DMS153 treated with DMSO at 0.1 percent for 48 hours (cell line): ENCODE results near the gene EXOC4.
"Not testable (repeated sequence)": the region's sequence is repeated elsewhere in the genome, so short reads cannot be mapped to it uniquely, and the experiment has no call there.

Source experiments
- DNase-seq: peaks from one replicate; lab custom pipeline; 2025; ENCODE audit not compliant: unreplicated experiment; lab: John Stamatoyannopoulos, UW

The EXOC4 gene

DNA sequence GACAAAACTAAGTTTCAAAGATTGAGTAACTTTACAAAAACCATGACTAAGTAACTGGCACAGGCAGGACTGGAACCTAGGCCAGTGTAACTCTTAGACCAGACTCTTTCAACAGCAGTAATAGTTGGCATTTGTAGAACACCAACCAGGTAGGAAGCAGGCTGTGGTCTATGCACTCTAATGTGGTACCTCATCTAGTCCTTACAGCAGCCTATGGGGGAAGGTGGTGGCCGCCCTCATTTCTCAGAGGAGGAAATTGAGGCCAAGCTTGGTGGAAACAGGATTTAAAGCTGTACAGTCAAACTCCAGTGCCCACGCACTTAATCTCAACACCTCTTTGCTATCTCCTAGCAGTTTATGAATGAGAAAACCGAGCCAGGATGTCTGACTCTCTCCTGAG, 708.8 kb downstream of the EXOC4 start:
- no peak for DNase-seq

- no peak for DNase-seq
These were observed 709.8 kb downstream of the EXOC4 start for GRCh38 chr7:133962646-133963045.

GRCh38 chr7:133963629-133964028, 710.8 kb downstream of the EXOC4 start:
- DNase-seq, result no peak

DNA sequence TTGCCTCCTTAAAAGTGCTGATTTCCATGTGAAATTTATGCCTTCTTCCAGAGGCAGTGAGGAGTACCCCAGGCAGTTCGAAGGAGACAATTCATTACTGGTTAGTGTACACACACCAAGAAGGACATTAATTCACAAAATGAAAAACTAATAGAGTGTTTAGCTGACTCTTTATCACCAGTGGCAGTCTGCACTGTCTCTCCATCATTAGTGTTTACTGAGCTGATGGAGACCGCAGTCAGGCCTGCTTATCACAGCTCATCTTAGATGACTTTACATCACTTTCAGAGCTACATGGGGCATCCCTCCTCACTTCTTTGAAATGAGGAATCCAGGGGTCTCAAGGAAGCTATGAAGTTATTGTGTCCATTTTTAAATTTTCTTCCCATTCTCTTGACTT, 718.7 kb downstream of the EXOC4 start:
- DNase-seq, result no peak

DNA sequence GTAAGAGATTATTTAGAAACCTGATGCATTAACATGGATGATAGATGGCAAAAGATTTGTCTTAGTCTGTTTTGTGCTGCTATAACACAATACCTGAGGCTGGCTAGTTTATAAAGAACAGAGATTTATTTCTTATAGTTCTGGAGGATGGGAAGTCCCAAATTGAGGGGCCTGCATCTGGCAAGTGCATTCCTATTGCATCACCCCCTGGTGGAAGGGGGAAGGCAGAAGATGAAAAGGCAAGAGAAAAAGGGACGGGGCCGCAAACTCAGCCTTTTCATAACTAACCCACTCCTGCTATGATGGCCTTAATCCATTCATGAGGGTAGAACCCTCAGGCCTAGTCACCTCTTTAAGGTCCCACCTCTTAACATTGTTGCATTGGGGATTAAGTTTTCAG, 720.8 kb downstream of the EXOC4 start:
- no peak for DNase-seq

DNA sequence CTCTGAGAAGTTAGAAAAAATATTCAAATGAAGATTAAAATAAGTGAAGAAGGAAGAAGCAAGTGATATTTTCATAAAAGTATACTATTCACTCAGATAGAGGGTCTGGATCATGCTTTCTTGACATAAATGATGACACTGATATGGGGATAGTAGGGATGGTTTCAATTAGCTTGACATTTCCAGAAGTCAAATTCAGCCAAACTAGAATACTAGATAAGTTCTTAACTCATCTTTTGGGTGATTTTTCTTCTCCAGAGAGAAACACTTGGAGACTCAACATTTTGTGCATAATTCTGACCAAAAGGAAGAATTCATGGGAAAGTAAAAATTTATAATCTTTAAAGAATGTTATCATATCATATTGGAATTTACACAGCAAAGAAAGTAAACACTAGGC, 722.3 kb downstream of the EXOC4 start:
- DNase-seq, result no peak

DNA sequence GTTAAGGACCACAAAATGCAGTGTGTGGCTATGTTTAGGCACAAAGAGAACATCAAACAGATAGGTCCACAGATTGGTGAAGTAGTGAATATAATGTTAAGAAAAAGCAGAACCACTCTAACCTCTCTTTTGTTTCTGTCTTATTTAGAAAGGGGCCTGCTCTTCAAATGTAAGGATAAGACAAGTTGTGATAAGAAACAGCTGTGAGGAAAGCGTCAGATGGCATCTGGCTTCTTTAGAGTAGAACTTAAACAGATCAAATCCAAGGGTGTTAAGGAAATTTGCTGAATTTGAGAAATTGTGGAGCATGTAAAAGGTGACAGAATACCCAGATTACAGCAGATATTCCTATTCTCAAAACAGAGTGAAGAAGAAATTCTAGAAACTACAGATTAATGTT, 723.3 kb downstream of the EXOC4 start:
- no peak for DNase-seq

DNA sequence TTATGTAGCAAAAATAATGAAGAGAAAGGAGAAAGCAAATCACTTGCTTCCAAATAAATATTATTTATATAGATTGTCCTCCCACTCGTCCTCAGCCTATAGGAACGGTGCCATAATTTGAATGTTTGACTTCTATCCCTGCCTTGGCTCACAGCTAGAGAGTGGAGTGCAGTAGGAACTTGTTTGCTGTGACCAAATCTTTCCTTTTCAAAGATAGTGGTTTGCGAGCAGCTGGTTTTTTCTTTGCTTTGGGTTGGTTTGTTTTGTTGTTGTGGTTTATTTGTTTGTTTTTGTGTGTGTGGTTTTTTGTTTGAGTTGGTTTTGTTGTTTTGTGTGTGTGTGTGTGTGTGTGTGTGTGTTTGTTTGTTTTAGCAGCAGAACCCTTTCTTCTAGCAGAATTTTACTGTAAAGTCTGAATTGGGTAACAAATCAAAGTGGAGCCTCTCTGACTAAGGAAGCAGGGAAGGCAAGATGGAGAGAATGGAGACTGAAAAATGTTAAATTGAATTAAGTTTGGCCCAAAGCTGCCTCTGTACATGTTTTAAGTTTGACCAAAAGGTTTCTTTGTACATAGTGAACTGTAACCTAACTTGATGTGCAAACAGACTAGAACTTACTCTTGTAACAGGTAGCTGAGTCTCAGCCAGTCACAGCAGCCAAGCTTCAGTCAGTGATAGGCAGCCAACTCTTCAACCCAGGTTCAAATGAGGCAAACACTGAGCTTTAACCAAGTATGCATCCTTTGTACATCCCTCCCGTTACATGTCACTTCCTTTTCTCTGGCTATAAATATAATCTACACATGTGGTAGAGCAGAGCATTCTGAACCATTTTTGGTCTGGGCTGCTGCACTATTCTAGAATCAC, 724.8 kb downstream of the EXOC4 start:
- DNase-seq, result no peak

- no peak for DNase-seq
These were observed 725.8 kb downstream of the EXOC4 start for GRCh38 chr7:133978502-133979295.

DNA sequence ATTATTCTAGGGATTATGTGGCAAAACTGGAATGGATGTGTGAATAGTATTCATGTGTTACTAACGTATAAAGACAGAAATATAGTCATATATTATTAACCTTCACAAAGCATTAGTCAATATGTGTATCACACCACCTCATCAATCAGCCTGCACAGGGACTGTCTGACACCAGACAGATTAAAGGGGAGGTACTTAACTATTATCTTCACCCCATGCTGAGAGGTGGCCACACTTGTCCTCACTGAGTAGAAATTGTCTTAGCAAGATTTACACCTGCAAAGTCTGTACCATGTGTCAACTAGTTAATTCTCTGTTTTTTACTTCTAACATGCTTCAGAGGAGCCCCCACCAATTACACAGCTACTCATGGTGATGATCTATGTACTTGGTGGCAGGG, 727.9 kb downstream of the EXOC4 start:
- no peak for DNase-seq

DNA sequence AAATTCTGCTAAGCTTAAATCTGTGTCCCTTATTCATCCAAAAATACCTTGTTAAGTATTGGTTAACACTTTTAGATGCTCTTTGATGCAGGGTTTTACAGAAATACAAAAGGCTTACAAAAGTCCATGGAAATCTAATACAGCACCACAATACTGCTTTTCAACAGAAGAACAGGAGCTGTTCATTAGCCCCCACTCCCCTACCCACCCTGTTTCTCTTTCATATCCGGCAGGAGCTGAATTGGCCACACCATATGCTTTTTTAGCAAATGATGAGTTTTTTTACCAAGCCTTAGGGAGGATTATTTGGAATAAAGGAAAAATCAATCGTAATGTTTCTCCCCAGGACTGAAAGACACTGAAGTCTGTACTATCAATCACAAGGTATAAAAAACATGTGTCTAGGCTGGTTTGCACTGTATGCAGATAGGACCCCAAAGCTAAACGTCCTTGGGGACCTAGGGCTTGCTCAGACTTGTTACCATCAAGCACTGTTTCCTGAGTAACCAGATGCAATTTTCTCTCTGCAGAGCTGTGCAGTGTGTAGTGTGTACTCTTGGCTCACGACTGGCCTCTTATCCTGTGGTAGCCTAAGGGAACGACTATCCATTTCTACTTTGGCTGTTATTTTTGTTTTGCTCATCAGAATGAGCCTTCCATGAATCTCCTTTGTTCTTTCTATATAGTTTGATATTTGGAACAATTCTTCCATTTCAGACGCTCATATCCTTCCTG, 731.0 kb downstream of the EXOC4 start:
- DNase-seq, result peak; percentile 16

- no peak for DNase-seq
These were observed 732.4 kb downstream of the EXOC4 start for GRCh38 chr7:133985300-133985699.

DNA sequence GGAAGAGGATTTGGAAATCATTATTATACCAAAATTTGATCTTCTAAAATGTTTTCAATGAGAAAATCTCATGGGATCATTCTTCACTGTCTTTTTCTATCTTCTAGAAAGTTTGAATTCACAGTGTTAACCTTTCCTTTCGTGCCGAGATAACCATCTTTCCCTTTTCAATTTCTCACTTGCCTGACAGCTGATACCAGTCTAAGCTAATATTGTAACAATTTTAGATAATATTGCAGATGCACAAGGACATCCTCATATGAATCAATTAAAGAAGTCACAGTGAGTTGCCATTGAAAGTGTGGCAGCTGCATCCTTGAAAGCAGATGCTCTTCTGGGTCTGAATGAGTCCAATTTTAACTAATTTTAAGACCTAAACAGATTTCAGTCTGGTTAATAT, 734.7 kb downstream of the EXOC4 start:
- DNase-seq, result no peak

GRCh38 chr7:133993547-133993946, 740.7 kb downstream of the EXOC4 start:
- DNase-seq, result no peak

DNA sequence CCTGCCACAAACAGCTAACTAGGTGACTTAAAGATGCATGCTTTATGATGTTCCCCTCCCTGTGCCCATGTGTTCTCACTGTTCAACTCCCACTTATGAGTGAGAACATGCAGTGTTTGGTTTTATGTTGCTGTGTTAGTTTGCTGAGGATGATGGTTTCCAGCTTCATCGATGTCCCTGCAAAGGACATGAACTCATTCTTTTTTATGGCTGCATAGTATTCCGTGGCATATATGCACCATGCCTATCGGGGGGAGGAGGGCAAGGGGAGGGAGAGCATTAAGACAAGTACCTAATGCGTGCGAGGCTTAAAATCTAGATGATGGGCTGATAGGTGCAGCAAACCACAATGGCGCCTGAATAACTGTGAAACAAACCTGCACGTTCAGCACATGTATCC, 741.2 kb downstream of the EXOC4 start:
- DNase-seq, result not testable (repeated sequence)

DNA sequence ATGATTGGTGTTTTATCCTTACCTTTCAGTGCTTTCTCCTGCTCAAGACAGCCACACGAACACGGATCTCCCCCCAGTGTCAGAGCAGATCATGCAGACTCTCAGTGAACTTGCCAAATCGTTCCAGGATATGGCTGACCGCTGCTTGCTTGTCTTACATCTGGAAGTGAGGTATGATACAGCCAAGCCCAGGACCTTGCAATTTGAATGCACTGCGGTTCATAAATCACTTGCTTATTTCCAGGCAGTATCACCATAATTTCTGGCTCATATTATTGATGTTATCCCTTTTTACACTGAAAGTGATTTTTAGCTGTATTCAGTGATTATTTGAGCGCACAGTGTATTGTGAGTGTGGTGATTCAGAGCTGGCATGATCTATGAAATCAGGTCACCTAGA, 744.6 kb downstream of the EXOC4 start:
- no peak for DNase-seq

DNA sequence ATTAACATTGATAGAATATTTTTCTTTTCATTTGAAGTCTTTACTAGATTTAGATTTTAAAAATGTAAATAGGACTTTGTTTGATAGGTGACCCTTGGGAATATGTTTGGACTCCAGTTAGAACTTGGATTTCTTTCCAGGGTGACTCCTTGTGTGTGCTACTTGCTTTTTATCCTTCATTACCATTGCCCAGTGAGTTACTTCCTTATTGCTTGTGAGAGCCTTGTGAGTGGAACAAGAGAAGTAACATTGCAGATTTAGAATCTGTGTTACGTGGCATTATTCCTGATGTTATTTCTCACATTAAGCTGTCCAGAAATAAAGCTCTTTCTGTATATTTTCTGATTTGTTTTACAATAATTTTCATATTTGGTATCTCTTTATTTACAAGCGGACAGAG, 746.3 kb downstream of the EXOC4 start:
- DNase-seq, result no peak

DNA sequence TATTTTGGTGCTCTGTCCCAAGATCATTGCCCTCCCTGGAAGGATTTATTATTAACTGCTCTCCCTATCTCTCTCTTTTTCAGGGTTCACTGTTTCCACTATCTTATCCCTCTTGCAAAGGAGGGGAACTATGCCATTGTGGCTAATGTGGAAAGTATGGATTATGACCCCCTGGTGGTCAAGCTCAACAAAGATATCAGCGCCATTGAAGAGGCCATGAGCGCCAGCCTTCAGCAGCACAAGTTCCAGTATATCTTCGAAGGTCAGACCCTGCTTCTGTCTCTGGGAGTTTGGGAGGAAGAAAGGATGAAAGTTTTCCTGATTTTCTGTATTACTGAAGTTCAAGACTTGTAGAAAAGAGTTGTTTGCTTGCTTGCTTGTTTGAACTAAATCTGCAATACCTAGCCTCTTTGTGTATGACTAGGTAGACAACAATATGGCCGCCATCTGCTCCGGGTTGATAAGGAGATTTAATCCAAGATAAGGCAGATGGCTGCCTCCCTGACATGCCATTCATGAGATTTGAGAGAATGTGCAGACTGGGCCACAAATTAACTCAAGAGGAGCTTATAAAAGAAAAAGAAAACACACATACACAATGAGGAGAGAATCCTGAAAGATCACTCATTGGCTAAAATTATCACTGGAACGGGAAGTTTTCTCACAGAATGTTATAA, 752.1 kb downstream of the EXOC4 start:
- no peak for DNase-seq

DNA sequence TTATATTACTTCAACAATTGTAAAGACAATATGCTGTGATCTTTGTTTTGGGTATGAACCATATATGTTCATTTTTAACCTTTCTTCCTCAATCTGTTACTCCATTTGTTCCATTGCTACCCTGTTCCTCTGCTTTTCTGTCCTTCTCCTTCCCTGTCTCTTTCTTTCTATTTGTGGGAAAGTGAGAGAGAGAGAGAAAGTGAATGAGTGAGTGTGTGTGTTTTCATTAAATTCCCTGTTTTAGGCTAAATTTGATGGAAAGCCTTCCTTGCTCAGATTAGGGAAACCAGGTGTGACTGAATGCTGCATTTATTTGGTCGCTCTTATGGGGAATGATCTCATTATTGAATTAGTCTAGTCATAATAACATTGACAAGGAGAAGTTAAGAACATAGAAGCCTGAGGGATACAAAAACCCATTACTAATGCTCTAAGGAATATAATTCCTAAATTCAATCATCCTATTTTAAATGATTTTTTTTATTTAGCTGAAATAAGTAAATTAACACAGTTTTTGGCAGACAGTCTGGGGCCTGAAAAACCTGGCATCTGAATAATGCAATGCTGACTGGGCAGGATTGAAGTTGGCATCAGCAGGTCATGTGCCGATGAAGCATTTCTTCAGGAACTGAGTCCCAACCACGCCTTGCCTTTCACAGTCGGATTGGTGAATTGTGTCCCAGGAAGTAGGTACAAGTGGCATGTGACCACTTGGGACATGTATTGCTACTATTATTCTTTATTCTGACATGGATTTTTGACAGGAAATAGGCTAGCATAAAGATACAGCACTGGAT, 756.6 kb downstream of the EXOC4 start:
- no peak for DNase-seq

- DNase-seq, result no peak
These were observed 760.4 kb downstream of the EXOC4 start for GRCh38 chr7:134013249-134013648.
